Natural killer cell (primary cell): ENCODE results near the gene CAMK2D. TPM values are rescaled to one million over a fixed set of nuclear protein-coding genes. Genes with fewer than 3 reads are reported as not detected.

Experiments
- ATAC-seq, 3 donors: fragments of 150-1000 bp in 2 of 3; fragments of 200-7000 bp in 1 of 3; cut with Tn5 transposase; 1 replicate in 1 of 3; 2 replicates in 2 of 3; pipeline ENCODE4 v1.10.0; 2021; ENCODE audit warnings: mild to moderate bottlenecking in 2 of 3, moderate library complexity in 2 of 3
- DNase-seq, 2 donors: peaks; one replicate each; pipeline versions ENCODE4 v3.0.0 to v3.0.0-alpha.2; 2013 to 2021; ENCODE audit warnings: mixed read lengths in 1 of 2
- H3K27ac ChIP-seq: one replicate; pipeline ENCODE4 v1.5.1; 2013; ENCODE audit warnings: mild to moderate bottlenecking, low read length
- H3K27me3 ChIP-seq: one replicate; pipeline ENCODE4 v1.6.1; 2013; ENCODE audit warnings: low read length; ENCODE audit not compliant: control insufficient read depth, insufficient read depth
- H3K36me3 ChIP-seq: one replicate; pipeline ENCODE4 v1.6.1; 2013; ENCODE audit warnings: low read length; ENCODE audit not compliant: control insufficient read depth, insufficient read depth
- H3K4me1 ChIP-seq: one replicate; pipeline ENCODE4 v1.6.1; 2013; ENCODE audit warnings: low read length; ENCODE audit not compliant: control insufficient read depth, insufficient read depth
- H3K4me3 ChIP-seq: one replicate; pipeline ENCODE4 v1.5.1; 2013; ENCODE audit warnings: low read length
- H3K9me3 ChIP-seq: one replicate; pipeline ENCODE4 v1.6.1; 2013; ENCODE audit warnings: low read length; ENCODE audit not compliant: control insufficient read depth, insufficient read depth
- H3K27ac Mint-ChIP-seq, 2 donors: one replicate each; pipeline ENCODE4 v1.8.0; 2022; ENCODE audit warnings: mild to moderate bottlenecking in 2 of 2, mixed read lengths in 2 of 2, moderate library complexity in 1 of 2
- H3K27me3 Mint-ChIP-seq, 2 donors: one replicate each; pipeline ENCODE4 v1.8.0; 2022; ENCODE audit warnings: low read depth in 2 of 2, mixed read lengths in 2 of 2
- H3K36me3 Mint-ChIP-seq: one replicate; pipeline ENCODE4 v1.8.0; 2022; ENCODE audit warnings: mixed read lengths
- H3K4me1 Mint-ChIP-seq, 2 donors: one replicate each; pipeline ENCODE4 v1.8.0; 2022; ENCODE audit warnings: mixed read lengths in 2 of 2
- H3K4me3 Mint-ChIP-seq: one replicate; pipeline ENCODE4 v1.8.0; 2022; ENCODE audit warnings: mild to moderate bottlenecking, moderate library complexity, mixed read lengths
- H3K9me3 Mint-ChIP-seq, 2 donors: one replicate each; pipeline ENCODE4 v1.8.0; 2022; ENCODE audit warnings: mixed read lengths in 2 of 2
- WGBS: methylation state at CpG from one replicate; pipeline ENCODE4 v1.1.7; 2013; ENCODE audit warnings: missing lambda C conversion rate; ENCODE audit not compliant: insufficient coverage; 5-methylcytosine and 5-hydroxymethylcytosine counted together
- intact Hi-C: fragments of 100-400 bp; cut with micrococcal nuclease; formaldehyde crosslinking; loops from one replicate; pipeline ENCODE4 v1.14.2; 2022
- total RNA-seq, 4 donors: library from RNA; stranded (reverse); fragments of 120-200 nt in 1 of 4; gene quantifications; one replicate each; pipeline versions ENCODE4 v1.2.3 to v1.2.4, GENCODE V29; 2013 to 2022
- TF ChIP-seq, protein P1 (sequence below): fragments of 200-600 bp; IDR thresholded peaks from one replicate; pipeline ENCODE4 v1.8.0; 2022; ENCODE audit warnings: antibody characterized with exemption

Gene CAMK2D
- total RNA-seq, 3 donors from 2014 or later (not counting 1 experiment from before 2014, with no cell fraction given): 31.6 to 40.1 (median 34.5) TPM

DNA sequence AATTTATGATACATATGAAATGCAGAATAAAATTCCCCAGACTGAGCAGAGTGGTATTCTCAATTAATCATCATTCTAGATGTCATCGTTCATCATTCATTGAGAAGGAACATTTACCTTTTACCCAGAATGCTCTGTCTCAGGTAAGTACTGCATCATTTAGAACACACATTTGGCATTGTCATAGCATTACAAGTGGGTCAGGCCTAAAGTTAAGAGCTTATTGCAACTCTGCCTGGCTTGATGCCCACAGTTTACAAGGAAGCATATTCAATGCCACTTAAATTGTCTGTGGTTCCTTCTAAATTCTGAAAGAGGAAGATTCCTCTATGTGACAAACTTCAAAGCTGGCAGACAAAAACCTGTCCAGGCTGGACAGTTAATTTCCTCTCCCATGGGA is 87.3 kb downstream of the CAMK2D start:
- Histone ChIP-seq H3K36me3 (no peaks in the 10 kb centered on the region), H3K27me3 (no peaks in the 10 kb centered on the region), H3K9me3 (no peaks in the 10 kb centered on the region), H3K4me3 (no peak overlapping the region), H3K27ac (no peak overlapping the region), H3K4me1 (peaks cover 6% of the 10 kb centered on the region)
- no peaks in the 10 kb centered on the region for H3K9me3 Mint-ChIP-seq
- intact Hi-C loops: no loop called here
- no peak overlapping the region for H3K27ac Mint-ChIP-seq
- DNase-seq: no peak
- no peaks in the 10 kb centered on the region for H3K27me3 Mint-ChIP-seq
- H3K36me3 Mint-ChIP-seq: peaks cover 10% of the 10 kb centered on the region
- TF ChIP-seq, protein P1, sequence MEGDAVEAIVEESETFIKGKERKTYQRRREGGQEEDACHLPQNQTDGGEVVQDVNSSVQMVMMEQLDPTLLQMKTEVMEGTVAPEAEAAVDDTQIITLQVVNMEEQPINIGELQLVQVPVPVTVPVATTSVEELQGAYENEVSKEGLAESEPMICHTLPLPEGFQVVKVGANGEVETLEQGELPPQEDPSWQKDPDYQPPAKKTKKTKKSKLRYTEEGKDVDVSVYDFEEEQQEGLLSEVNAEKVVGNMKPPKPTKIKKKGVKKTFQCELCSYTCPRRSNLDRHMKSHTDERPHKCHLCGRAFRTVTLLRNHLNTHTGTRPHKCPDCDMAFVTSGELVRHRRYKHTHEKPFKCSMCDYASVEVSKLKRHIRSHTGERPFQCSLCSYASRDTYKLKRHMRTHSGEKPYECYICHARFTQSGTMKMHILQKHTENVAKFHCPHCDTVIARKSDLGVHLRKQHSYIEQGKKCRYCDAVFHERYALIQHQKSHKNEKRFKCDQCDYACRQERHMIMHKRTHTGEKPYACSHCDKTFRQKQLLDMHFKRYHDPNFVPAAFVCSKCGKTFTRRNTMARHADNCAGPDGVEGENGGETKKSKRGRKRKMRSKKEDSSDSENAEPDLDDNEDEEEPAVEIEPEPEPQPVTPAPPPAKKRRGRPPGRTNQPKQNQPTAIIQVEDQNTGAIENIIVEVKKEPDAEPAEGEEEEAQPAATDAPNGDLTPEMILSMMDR: no peak
- H3K4me3 Mint-ChIP-seq: no peak overlapping the region
- H3K4me1 Mint-ChIP-seq: peaks cover 39 to 42% of the 10 kb centered on the region in 2 donors
- WGBS: 82% methylated on average over 1 of the region's 1 CpG
- ATAC-seq: no peak

DNA sequence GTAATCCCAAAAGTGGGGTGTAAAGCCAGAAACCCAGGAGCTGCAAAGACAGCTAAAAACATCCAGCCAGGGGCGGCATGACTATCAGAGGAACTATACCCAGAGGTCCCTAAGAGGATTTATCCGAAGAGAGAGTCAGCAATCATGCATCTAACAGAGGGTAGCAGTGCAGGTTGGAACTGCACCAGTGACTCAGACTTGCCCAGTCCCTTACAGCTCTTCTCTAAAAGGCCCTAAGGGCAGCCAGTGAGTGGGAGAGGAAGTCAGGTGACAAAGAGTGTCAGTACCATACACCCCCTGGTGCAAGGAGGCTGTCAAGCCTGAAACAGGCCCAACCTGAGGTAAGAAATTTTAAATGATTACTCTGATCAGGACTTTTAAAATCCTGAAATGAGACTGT is 88.1 kb downstream of the CAMK2D start:
- Histone ChIP-seq H3K27me3 (no peaks in the 10 kb centered on the region), H3K4me3 (no peak overlapping the region), H3K9me3 (no peaks in the 10 kb centered on the region), H3K36me3 (no peaks in the 10 kb centered on the region), H3K4me1 (peaks cover 6% of the 10 kb centered on the region), H3K27ac (no peak overlapping the region)
- peak overlapping the region; percentile 31 to 37 for H3K27ac Mint-ChIP-seq
- no peaks in the 10 kb centered on the region for H3K27me3 Mint-ChIP-seq
- no peaks in the 10 kb centered on the region for H3K9me3 Mint-ChIP-seq
- peaks cover 39 to 43% of the 10 kb centered on the region in 2 donors for H3K4me1 Mint-ChIP-seq
- peak; percentile 73 to 89 (median 84) for ATAC-seq
- intact Hi-C loops: no loop called here
- H3K4me3 Mint-ChIP-seq: no peak overlapping the region
- 93% methylated on average over 2 of the region's 2 CpGs for WGBS
- DNase-seq: peak; percentile 17 to 32
- peaks cover 10% of the 10 kb centered on the region for H3K36me3 Mint-ChIP-seq
- TF ChIP-seq, protein P1: no peak

DNA sequence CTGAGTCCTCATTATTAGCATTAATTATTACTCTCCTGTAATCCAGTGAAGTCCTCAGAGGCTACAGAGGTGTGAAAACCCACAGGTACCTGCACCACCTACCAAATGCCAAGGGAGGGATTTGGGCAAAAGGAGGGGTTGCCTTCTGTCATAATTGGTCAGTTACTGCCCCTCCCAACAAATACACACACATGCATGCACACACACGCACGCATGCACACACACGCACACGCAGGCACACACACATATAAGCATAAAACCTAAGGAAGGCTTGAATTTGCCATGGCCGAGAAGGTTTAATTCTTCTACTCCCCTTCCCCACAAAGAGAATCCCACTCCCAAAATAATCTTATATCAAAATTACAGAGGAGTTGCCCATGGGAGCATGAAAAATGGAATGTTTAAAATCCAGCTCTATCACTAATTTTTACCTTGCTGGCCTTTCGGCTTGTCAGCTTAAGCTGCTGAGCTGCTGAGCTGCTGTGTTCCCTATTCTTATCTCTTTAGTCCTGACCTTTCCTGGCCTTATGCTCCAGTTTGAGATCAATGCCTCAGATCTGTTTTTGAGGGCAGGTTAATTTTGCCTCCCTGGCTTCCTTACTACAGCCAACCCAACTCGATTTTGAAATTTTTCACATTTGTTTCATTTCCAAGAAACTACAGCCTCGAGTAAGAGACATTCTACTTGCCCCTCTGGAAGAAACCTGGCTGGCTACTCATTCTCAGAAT is 95.0 kb downstream of the CAMK2D start:
- DNase-seq (no peak), ATAC-seq (no peak)
- H3K27me3 ChIP-seq: no peaks in the 10 kb centered on the region
- Mint-ChIP-seq H3K4me3 (no peak overlapping the region), H3K27me3 (no peaks in the 10 kb centered on the region), H3K9me3 (no peaks in the 10 kb centered on the region), H3K27ac (no peak overlapping the region), H3K4me1 (peaks cover 12 to 16% of the 10 kb centered on the region in 2 donors), H3K36me3 (no peaks in the 10 kb centered on the region)
- intact Hi-C loops: no loop called here
- no peak overlapping the region for H3K4me3 ChIP-seq
- no peak overlapping the region for H3K27ac ChIP-seq
- WGBS: 89% methylated on average over 8 of the region's 8 CpGs
- TF ChIP-seq, protein P1: no peak
- H3K9me3 ChIP-seq: no peaks in the 10 kb centered on the region
- no peaks in the 10 kb centered on the region for H3K36me3 ChIP-seq
- H3K4me1 ChIP-seq: no peaks in the 10 kb centered on the region

DNA sequence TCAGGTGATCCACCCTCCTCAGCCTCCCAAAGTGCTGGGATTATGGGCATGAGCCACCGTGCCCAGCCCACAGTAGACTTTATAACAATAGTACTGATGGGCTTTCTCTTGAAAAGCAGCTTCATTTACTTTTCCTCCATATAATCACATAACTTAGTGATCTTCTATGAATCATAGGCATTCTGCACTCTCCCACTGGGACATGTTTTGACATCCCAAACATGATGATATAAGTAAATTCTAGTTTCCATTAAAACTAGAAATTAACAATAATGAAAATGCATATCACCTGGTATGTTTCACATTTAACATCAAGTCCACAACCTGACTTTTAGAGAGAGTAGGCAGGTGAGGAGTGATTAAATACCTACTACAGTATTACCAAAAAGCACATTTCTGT is 96.5 kb downstream of the CAMK2D start:
- WGBS: 87% methylated on average over 1 of the region's 1 CpG
- Mint-ChIP-seq H3K27ac (no peak overlapping the region), H3K36me3 (no peaks in the 10 kb centered on the region), H3K4me1 (peaks cover 12 to 16% of the 10 kb centered on the region in 2 donors), H3K4me3 (no peak overlapping the region), H3K9me3 (no peaks in the 10 kb centered on the region), H3K27me3 (no peaks in the 10 kb centered on the region)
- DNase-seq (no peak), ATAC-seq (no peak)
- Histone ChIP-seq H3K36me3 (no peaks in the 10 kb centered on the region), H3K4me1 (no peaks in the 10 kb centered on the region), H3K27ac (no peak overlapping the region), H3K9me3 (no peaks in the 10 kb centered on the region), H3K27me3 (no peaks in the 10 kb centered on the region), H3K4me3 (no peak overlapping the region)
- TF ChIP-seq, protein P1: no peak
- intact Hi-C loops: no loop called here
